Spinal cord (tissue), 10 donors: Measurements from ENCODE around the gene CTR9. TPM values are rescaled to one million over a fixed set of nuclear protein-coding genes. Genes with fewer than 3 reads are reported as not detected.
A peak's percentile ranks its signal among the peaks of the same experiment; 100 is the strongest.

Experiments
- DNase-seq, 6 donors: peaks; one replicate each; pipeline versions ENCODE4 v3.0.0 to v3.0.0-alpha.2; 2013 to 2015; ENCODE audit warnings: low spot score in 6 of 6, low read depth in 4 of 6
- H3K27ac ChIP-seq: one replicate; pipeline ENCODE4 v1.5.1; 2013; ENCODE audit warnings: low read depth, low read length, control low read depth
- H3K27me3 ChIP-seq: one replicate; pipeline ENCODE4 v1.6.1; 2013; ENCODE audit warnings: low read length; ENCODE audit not compliant: control insufficient read depth, insufficient read depth
- H3K36me3 ChIP-seq: one replicate; pipeline ENCODE4 v1.6.1; 2013; ENCODE audit warnings: low read length; ENCODE audit not compliant: control insufficient read depth, insufficient read depth
- H3K4me1 ChIP-seq: one replicate; pipeline ENCODE4 v1.6.1; 2013; ENCODE audit warnings: low read length; ENCODE audit not compliant: control insufficient read depth, insufficient read depth
- H3K4me3 ChIP-seq: one replicate; pipeline ENCODE4 v1.5.1; 2013; ENCODE audit warnings: low read depth, low read length, control low read depth
- H3K9me3 ChIP-seq: one replicate; pipeline ENCODE4 v1.6.1; 2013; ENCODE audit warnings: low read length; ENCODE audit not compliant: control insufficient read depth, insufficient read depth
- WGBS: methylation state at CpG from one replicate; pipeline ENCODE4 v1.1.5; 2013; ENCODE audit warnings: missing lambda C conversion rate; ENCODE audit not compliant: insufficient coverage; 5-methylcytosine and 5-hydroxymethylcytosine counted together
- polyA plus RNA-seq, 2 donors: library from polyadenylated mRNA; unstranded; fragments of 120-200 nt; gene quantifications; one replicate each; pipeline ENCODE4 v1.2.1, GENCODE V29; 2013; ENCODE audit not compliant: insufficient read length in 2 of 2
- total RNA-seq, 2 donors: library from RNA; depleted of rRNA in 1 of 2; stranded (reverse); fragments of 120-200 nt in 1 of 2; fragments of >200 nt in 1 of 2; gene quantifications; one replicate each; pipeline versions ENCODE4 v1.2.3 to v1.2.4, GENCODE V29; 2013 to 2014
- donor health status: healthy.

CTR9 gene
- total and polyA plus RNA-seq, 4 donors, result 29.4 to 34.5 (median 33.6) TPM

DNA sequence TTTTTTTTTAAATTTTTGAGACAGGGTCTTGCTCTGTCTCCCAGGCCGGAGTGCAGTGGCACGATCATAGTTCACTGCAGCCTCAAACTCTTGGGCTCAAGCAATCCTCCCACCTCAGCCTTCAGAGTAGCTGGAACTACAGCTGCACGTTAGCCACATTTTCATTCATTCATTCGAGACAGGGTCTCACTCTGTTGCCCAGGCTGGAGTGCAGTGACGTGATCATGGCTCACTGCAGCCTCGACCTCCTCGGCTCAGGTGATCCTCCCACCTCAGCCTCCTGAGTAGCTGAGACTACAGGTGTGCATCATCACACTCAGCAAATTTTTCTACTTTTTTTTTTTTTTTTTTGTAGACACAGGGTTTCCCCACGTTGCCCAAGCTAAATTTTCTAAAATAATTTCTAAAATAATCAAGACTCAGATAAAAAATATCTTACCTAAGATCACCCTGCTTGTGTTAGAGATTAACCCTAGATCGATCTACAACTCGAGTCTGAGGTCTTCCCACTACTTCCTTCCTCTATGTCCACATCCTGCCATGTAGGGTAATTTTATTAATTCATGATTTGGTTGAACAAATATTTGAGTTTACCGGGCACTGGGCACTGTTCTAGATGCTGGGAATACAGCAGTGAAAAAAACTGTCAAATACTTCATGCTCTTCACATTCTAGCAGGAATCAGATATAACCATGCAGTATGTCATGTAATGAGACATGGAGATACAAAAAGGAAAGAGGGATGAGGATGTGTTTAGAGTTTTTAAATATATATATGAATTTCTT, 42.6 kb downstream of the CTR9 start:
- Histone ChIP-seq H3K36me3 (peaks cover 15% of the 10 kb centered on the region), H3K4me1 (peaks cover 5% of the 10 kb centered on the region), H3K27ac (no peak overlapping the region), H3K9me3 (no peaks in the 10 kb centered on the region), H3K4me3 (no peak overlapping the region), H3K27me3 (no peaks in the 10 kb centered on the region)
- 92% methylated on average over 7 of the region's 11 CpGs for WGBS
- DNase-seq, result no peak

DNA sequence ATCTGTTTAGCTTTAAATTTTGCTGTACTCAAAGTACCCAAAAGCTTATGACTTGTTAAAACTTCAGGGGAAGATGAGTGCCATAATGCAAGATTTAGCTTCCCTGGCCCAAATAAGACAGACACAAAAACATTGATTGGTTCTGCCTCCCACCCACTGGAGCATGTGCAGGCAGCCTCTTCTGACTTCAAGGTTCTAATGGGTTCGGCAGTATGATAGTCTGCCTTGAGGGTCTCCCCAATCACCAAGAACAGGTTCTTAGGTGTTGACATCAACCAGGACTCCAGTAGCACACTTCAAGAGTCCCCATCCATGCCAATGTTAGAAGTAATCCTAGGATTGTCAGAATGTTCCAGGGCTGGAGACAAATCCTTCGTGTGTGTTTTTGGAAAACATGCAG, 45.1 kb downstream of the CTR9 start:
- Histone ChIP-seq H3K4me3 (no peak overlapping the region), H3K9me3 (no peaks in the 10 kb centered on the region), H3K27me3 (no peaks in the 10 kb centered on the region), H3K36me3 (peaks cover 22% of the 10 kb centered on the region), H3K4me1 (peaks cover 5% of the 10 kb centered on the region), H3K27ac (no peak overlapping the region)
- no peak for DNase-seq
- no CpG with 5 or more reads among the region's 2 CpGs for WGBS

DNA sequence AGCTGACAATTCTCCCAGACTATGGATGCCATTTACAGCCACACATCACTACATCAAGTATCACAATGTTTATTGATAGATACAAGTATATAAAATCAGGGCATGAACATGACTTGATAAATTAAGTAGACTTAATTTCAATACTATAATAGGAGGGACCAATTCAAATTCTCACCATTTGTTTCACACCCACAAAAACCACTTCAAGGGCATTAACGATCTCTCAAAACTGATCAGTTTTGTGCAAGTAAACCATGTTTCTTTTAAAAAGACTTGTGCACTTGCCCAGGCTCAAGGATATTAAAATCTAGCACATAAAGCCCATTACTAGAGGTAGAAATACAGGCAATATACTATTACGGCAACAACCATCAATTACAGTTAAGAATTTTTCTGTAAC, 46.0 kb downstream of the CTR9 start:
- no peaks in the 10 kb centered on the region for H3K9me3 ChIP-seq
- H3K4me3 ChIP-seq, result no peak overlapping the region
- peaks cover 28% of the 10 kb centered on the region for H3K36me3 ChIP-seq
- no peak overlapping the region for H3K27ac ChIP-seq
- no peak for DNase-seq
- WGBS, result no CpG with 5 or more reads among the region's 2 CpGs
- H3K4me1 ChIP-seq, result peaks cover 5% of the 10 kb centered on the region
- H3K27me3 ChIP-seq, result no peaks in the 10 kb centered on the region

DNA sequence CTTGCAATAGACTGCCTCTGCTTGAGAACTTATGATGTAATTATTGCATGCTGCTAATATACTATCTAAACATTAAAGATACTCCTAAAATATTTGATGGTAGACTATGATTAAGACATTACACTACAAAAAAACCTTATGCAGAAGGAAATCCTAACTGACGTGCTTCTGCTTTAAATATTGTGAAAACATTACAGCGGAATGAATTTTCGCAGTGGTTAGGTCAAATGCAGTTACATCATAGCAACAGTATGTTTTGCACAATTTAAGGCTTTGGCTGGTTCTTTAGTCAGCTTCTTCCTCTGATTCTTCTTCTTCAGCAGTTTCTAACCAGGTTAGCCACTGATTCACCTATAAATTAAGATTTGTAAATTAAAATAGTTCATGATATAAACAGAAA, 46.5 kb downstream of the CTR9 start:
- Histone ChIP-seq H3K4me3 (no peak overlapping the region), H3K36me3 (peaks cover 30% of the 10 kb centered on the region), H3K27me3 (no peaks in the 10 kb centered on the region), H3K27ac (no peak overlapping the region), H3K9me3 (no peaks in the 10 kb centered on the region), H3K4me1 (peaks cover 2% of the 10 kb centered on the region)
- DNase-seq, result no peak
- WGBS, result no CpG with 5 or more reads among the region's 3 CpGs

DNA sequence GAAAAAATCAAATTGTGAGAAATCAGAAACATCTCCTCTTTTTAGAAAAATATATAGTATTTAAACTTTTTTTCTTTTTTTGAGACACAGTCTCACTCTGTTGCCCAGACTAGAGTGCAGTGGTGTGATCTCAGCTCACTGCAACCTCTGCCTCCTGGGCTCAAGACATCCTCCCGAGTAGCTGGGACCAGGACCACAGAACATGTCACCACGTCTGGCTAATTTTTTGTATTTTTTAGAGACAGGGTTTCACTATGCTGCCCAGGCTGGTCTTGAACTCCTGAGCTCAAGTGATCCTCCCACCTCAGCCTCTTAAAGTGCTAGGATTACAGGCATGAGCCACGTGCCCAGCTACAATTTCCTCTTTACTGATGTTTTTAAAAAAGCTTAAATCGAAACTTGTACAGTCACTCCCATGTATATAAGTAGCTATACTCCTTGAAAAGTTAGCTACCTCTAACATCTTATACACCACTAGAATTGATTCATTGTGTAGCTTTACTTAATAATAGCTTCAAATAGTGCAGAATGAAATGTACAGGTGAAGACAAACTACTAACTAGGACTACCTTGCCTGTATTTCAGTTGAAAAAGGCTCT, 47.4 kb downstream of the CTR9 start:
- H3K36me3 ChIP-seq, result peaks cover 34% of the 10 kb centered on the region
- WGBS, result 65% methylated on average over 2 of the region's 4 CpGs
- H3K4me1 ChIP-seq, result no peaks in the 10 kb centered on the region
- DNase-seq, result no peak
- no peaks in the 10 kb centered on the region for H3K9me3 ChIP-seq
- H3K27ac ChIP-seq, result no peak overlapping the region
- no peaks in the 10 kb centered on the region for H3K27me3 ChIP-seq
- no peak overlapping the region for H3K4me3 ChIP-seq

DNA sequence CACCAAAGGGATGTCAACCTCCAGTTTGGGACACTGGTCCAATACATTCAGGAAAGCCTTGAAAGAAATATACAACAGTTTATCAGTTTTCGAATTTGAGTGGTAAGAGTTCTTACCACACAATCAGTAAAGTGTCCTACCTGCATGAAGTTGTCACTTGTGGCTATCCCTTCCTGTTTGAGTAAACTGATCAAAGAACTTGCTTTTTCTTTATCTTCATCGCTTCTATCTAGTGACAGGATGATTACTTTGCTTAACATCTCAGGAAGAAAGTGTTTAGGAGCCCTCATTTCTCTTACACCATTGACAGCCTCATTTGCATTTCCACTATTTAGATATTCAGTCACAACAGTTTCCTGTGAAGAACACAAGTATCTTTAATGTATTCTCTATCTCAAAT, 49.2 kb downstream of the CTR9 start:
- peaks cover 50% of the 10 kb centered on the region for H3K36me3 ChIP-seq
- no peaks in the 10 kb centered on the region for H3K9me3 ChIP-seq
- no peak for DNase-seq
- H3K4me1 ChIP-seq, result peaks cover 1% of the 10 kb centered on the region
- no CpG with 5 or more reads among the region's 2 CpGs for WGBS
- H3K27me3 ChIP-seq, result no peaks in the 10 kb centered on the region
- no peak overlapping the region for H3K4me3 ChIP-seq
- H3K27ac ChIP-seq, result no peak overlapping the region

DNA sequence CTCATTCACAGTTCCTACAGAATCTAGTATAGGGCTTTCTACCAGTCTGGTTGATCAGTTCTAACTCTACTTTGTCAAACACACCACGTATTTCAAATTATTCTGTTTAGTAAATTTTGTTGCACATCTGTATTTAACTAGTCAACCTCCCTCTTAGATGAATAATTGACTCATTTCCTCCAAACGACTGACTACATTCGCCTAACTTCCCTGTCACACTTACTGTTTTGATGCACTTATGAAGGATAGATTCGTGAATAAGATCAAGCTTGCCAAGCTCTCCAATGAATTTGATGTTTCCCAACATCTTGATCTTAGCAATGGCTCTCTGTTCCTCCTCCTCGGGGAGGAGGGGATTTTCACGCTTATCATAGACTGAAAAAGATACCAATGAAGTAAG, 52.6 kb downstream of the CTR9 start:
- Histone ChIP-seq H3K4me1 (peaks cover 15% of the 10 kb centered on the region), H3K27me3 (no peaks in the 10 kb centered on the region), H3K9me3 (no peaks in the 10 kb centered on the region), H3K27ac (no peak overlapping the region), H3K4me3 (no peak overlapping the region), H3K36me3 (peaks cover 48% of the 10 kb centered on the region)
- DNase-seq, result no peak
- WGBS, result 75% methylated on average over 2 of the region's 6 CpGs

DNA sequence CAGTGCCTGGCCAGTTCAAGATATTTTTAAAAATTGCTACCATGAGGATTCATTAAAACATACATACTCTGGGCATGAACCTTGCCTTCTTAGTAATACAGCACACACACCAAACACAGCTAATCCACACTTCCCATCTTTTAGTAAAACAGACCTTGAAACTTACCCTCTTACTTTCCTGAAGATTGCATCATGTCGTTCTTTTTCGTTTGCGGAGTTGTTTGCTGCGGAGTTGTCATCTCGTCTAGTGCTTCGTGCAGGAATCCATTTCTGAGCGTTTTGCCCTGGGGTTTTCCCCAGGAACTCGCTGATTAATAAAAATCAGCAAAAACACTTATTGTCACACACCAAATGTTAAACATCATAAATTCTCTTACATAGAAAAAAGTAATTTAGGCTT, 54.7 kb downstream of the CTR9 start:
- Histone ChIP-seq H3K27me3 (no peaks in the 10 kb centered on the region), H3K4me1 (peaks cover 15% of the 10 kb centered on the region), H3K9me3 (no peaks in the 10 kb centered on the region), H3K27ac (no peak overlapping the region), H3K4me3 (no peak overlapping the region), H3K36me3 (peaks cover 41% of the 10 kb centered on the region)
- DNase-seq, result no peak
- WGBS, result 100% methylated on average over 3 of the region's 8 CpGs

DNA sequence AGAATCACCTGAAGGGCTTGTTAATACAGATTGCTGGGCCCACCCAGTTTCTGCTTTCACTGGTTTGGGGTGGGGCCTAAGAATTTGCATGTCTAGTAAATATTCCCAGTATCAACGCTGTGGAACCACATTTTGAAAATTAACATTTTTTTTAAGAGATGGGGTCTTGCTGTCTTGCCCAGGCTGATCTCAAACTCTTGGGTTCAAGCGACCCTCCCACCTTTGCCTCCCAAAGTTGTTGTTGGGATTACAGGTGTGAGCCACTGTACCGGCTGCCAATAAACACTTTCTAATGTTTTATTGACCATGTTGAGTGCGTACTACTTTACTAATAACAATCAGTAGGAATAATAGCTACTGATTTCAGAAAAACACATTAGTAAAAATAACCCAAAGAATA, 55.2 kb downstream of the CTR9 start:
- no peaks in the 10 kb centered on the region for H3K27me3 ChIP-seq
- peaks cover 15% of the 10 kb centered on the region for H3K4me1 ChIP-seq
- no peak for DNase-seq
- H3K4me3 ChIP-seq, result peak overlapping the region; percentile 3
- WGBS, result no CpG with 5 or more reads among the region's 4 CpGs
- H3K9me3 ChIP-seq, result no peaks in the 10 kb centered on the region
- H3K27ac ChIP-seq, result no peak overlapping the region
- H3K36me3 ChIP-seq, result peaks cover 41% of the 10 kb centered on the region
